ENCODE results near the gene MED12L. TPM values are rescaled to one million over a fixed set of nuclear protein-coding genes. Genes with fewer than 3 reads are reported as not detected.

The MED12L gene
- total and polyA plus RNA-seq, 9 of the 15 experiments (the other 6 are each of a cell fraction or from before 2014, with no cell fraction given), result not detected

DNA sequence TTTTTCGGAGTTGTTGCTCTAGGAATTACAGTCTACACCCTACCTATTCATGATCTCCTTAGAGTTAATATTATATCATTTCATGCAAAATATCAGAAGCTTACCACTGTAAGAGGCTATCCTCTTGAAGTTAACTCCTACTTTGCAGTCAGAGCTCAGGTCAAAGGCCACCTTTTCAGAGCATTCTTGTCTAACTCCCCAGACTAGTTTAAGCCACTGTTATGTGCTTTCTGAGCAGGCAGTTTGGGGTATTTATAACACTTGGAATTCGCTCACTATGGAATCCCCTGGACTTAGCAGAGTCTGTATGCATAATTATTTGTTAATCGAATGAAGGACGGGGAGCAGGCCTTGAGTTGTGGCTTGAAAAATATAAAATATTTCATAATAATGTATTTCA, 21.7 kb downstream of the MED12L start:
- no peaks in the 10 kb centered on the region for H3K79me2 ChIP-seq (ENCODE audit: control insufficient read depth, insufficient read depth, low read length)
- BruUV-seq (replicated peaks), result no TSS peak
- ATAC-seq (no peak), FAIRE-seq (no peak), DNase-seq (ENCODE audit: extremely low read depth in 1 of 4, low spot score in 3 of 4) (no peak)
- intact Hi-C loops (cut with micrococcal nuclease) (no loop called here), in situ Hi-C loops (cut with MboI) (no loop called here)
- H3K9me3 ChIP-seq (replicated peaks; ENCODE audit: control insufficient read depth, insufficient read depth, low read depth, low read length), result no peaks in the 10 kb centered on the region
- H3K4me1 ChIP-seq (replicated peaks in 1 of 2; ENCODE audit: control insufficient read depth in 2 of 2, insufficient read depth in 2 of 2, low read length in 2 of 2), result no peaks in the 10 kb centered on the region
- H3K9ac ChIP-seq (ENCODE audit: insufficient read depth in 1 of 2, low read depth in 2 of 2, low read length in 2 of 2), result no peak overlapping the region
- H4K20me1 ChIP-seq (replicated peaks; ENCODE audit: control insufficient read depth, insufficient read depth, low read length), result no peaks in the 10 kb centered on the region
- ChIA-PET POLR2A (no interaction called here), CTCF (ENCODE audit: low intra/inter-chr PET ratio) (no interaction called here)
- H3K4me2 ChIP-seq (ENCODE audit: insufficient read depth, low read length), result no peak overlapping the region
- H3K36me3 ChIP-seq (ENCODE audit: control insufficient read depth, insufficient read depth, low read length), result no peaks in the 10 kb centered on the region
- WGBS (ENCODE audit: insufficient coverage, low coverage, missing lambda C conversion rate), result 0% methylated on average over 4 of the region's 4 CpGs
- H2AFZ ChIP-seq (ENCODE audit: low read depth, low read length), result no peak overlapping the region
- peaks cover 0 to 3% of the 10 kb centered on the region in 2 experiments; a peak in 1 of 5 replicates for H3K27me3 ChIP-seq (ENCODE audit: control insufficient read depth in 2 of 2, insufficient read depth in 2 of 2, low read length in 2 of 2)
- TF ChIP-seq SMARCB1 (IDR thresholded peaks at IDR 0.05; ENCODE audit: insufficient read length, low read depth) (no peak), U2AF2 (optimal IDR thresholded peaks at IDR 0.05; ENCODE audit: low read depth, low read length) (no peak), XRCC5 (IDR thresholded peaks at IDR 0.05; ENCODE audit: low read depth, low read length) (no peak)
- H3K9me1 ChIP-seq (ENCODE audit: control insufficient read depth, insufficient read depth, low read length), result peaks cover 2% of the 10 kb centered on the region
- no peak overlapping the region for H3K4me3 ChIP-seq
- no peak overlapping the region for H3K27ac ChIP-seq (ENCODE audit: extremely low read depth, low read depth, low read length)

GRCh38 chr3:151107701-151108100, 22.2 kb downstream of the MED12L start:
- H3K36me3 ChIP-seq (ENCODE audit: control insufficient read depth, insufficient read depth, low read length), result no peaks in the 10 kb centered on the region
- POLR2A ChIA-PET, result interaction anchor here (0.8 kb wide), 1 partner anchor 19 kb away, joined by 3 read pairs; no protein-coding TSS in a partner anchor
- no peaks in the 10 kb centered on the region for H4K20me1 ChIP-seq (replicated peaks; ENCODE audit: control insufficient read depth, insufficient read depth, low read length)
- intact Hi-C loops (cut with micrococcal nuclease) (no loop called here), in situ Hi-C loops (cut with MboI) (no loop called here)
- H3K27me3 ChIP-seq (ENCODE audit: control insufficient read depth in 2 of 2, insufficient read depth in 2 of 2, low read length in 2 of 2), result peaks cover 0 to 3% of the 10 kb centered on the region in 2 experiments; a peak in 1 of 5 replicates
- no peak overlapping the region for H3K4me2 ChIP-seq (ENCODE audit: insufficient read depth, low read length)
- H3K9ac ChIP-seq (ENCODE audit: insufficient read depth in 1 of 2, low read depth in 2 of 2, low read length in 2 of 2), result no peak overlapping the region
- TF ChIP-seq ZFP91 (CRISPR knock-in tag; IDR thresholded peaks at IDR 0.05), result no peak
- no peak for TF ChIP-seq EGR1 (conservative IDR thresholded peaks at IDR 0.05)
- no peak for TF ChIP-seq GTF2A2 (tag; IDR thresholded peaks at IDR 0.05)
- no peak for TF ChIP-seq FOXK1 (CRISPR knock-in tag; IDR thresholded peaks at IDR 0.05; ENCODE audit: borderline replicate concordance)
- TF ChIP-seq ZBTB2 (IDR thresholded peaks at IDR 0.05), result no peak
- no peak overlapping the region for H3K4me3 ChIP-seq
- BruUV-seq (replicated peaks), result no TSS peak
- DNase-seq (ENCODE audit: extremely low read depth in 1 of 4, low spot score in 3 of 4) (no peak), FAIRE-seq (no peak), ATAC-seq (no peak)
- WGBS (ENCODE audit: insufficient coverage, low coverage, missing lambda C conversion rate), result 1% methylated on average over 5 of the region's 5 CpGs
- no peak overlapping the region for H3K27ac ChIP-seq (ENCODE audit: extremely low read depth, low read depth, low read length)
- H2AFZ ChIP-seq (ENCODE audit: low read depth, low read length), result no peak overlapping the region
- no peaks in the 10 kb centered on the region for H3K4me1 ChIP-seq (replicated peaks in 1 of 2; ENCODE audit: control insufficient read depth in 2 of 2, insufficient read depth in 2 of 2, low read length in 2 of 2)
- no peaks in the 10 kb centered on the region for H3K9me3 ChIP-seq (replicated peaks; ENCODE audit: control insufficient read depth, insufficient read depth, low read depth, low read length)
- CTCF ChIA-PET (ENCODE audit: low intra/inter-chr PET ratio), result no interaction called here
- H3K79me2 ChIP-seq (ENCODE audit: control insufficient read depth, insufficient read depth, low read length), result no peaks in the 10 kb centered on the region
- H3K9me1 ChIP-seq (ENCODE audit: control insufficient read depth, insufficient read depth, low read length), result peaks cover 2% of the 10 kb centered on the region

Measured in K562 (cell line).